Mesenteric fat pad (tissue), 1 donor: Measurements from ENCODE around the gene TMEM132D. TPM values are rescaled to one million over a fixed set of nuclear protein-coding genes. Genes with fewer than 3 reads are reported as not detected.

ENCODE experiments used
- DNase-seq: peaks from one replicate; pipeline ENCODE4 v3.0.0-alpha.2; 2020; ENCODE audit warnings: low spot score
- total RNA-seq: library from RNA; stranded (reverse); fragmentation: NEBNext Ultra II Directional; extraction: Animal tissue kit (Norgen Biotek cat#: 25700); gene quantifications from one replicate; pipeline ENCODE4 v1.2.1, GENCODE V29; 2021
- donor health status: DM: yes; HTN: yes; CAD: no.

The TMEM132D gene
- total RNA-seq, 1 donor from 2014 or later: not detected

DNA sequence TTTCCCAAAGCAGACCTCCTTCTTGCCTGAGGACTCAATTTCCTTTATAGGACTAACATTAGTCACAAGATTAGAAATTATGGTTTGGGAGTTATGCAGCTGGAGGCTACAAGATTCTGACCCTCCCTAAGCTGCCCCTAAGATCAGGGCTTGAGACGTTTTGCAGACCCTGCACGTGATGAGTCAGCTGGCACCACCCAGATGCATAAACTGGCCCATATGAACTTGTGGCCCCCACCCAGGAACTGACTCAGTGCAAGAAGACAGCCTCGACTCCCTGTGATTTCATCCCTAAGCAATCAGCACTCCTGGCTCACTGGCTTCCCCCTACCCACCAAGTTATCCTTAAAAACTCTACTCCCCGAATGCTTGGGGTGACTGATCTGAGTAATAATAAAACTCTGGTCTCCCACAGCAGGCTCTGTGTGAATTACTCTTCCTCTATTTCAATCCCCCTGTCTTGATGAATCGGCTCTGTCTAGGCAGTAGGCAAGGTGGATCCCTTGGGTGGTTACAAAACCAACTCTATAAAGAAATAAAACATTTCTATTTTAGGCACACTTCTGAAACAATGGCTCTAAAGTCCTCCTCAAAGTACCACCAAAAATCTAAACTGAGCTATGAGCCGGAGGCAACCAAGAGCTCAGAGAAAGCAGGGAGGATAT is 233.4 kb downstream of the TMEM132D start:
- no peak for DNase-seq

DNA sequence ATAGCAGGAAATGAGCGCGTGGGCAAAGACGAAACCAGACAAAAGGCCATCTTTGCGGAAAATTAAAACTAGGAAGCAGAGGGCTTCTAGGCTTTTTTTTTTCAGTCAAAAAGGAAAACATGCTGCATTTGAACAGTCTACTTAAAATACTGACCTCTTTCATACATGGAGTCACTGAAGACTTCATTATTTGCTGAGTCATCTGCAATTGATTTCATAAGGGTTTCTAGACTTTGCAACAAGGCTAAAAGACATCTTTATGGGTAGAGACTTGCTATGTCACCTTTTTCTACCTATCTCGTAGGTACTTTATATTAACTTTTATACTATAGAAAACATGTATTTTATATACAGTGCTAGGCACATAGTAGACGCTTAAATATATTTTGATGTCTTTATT is 238.4 kb downstream of the TMEM132D start:
- DNase-seq: no peak

DNA sequence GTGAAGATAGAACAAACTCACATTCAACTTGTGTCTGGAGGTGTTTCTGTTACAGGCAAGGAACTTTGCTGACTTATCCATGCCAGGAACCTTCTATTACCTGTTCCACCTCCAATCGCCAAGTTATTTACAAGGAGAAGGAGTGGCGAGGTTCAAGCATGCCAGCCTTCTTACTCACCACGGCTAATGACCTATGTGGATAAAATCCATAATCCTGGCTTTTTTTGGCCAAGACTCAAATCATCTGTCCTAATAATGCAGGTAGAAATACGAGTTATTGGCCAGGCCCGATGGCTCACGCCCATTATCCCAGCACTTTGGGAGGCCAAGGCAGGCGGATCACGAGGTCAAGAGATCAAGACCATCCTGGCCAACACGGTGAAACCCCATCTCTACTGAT is 241.6 kb downstream of the TMEM132D start:
- no peak for DNase-seq

DNA sequence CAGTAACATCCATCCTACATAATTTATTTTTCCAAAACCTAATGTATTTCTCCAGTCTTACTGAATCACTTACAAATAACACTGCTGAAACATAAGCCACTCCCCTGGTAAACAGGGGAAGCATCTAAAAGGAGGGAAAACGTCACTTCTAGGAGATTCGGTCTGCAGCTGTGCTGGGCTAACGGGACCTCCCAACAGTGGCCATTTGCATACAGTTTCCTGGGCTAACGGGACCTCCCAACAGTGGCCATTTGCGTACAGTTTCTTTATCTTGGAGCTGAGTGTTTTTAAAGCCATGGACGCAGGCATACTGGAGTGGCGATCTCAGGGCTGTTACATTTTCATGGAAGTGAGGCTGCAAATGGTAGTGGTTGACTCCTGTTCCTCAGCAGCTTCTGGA is 242.9 kb downstream of the TMEM132D start:
- no peak for DNase-seq

DNA sequence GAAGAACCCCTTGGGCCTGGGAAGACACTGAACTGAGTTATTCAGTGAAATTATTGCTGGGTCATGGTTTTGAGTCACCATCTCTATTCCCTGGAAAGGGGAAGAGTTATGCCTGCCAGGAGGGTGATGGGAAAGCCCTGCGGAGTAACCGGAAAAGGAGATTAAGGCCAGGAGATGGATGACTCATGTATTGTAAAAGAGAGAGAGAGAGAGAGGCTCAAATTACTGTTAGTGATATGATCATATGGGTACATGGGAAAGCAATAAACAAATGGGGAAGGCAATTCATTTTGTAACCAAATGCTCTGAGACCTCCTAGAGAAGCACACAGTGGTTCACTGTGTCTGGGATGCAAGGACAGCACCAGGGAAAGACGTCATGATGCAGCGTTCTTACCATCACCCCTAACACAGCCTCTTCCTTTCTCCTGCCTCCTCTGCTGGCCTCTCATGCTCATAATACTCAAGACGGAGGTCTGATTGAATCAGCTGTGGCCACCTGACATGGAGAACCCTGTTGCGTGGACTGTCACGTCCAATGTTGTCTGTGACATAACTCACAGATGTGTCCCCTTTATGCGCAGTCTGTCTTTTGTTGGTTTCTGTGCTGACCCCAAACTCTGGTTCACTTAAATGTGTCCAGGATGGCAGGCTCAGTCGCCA is 243.7 kb downstream of the TMEM132D start:
- DNase-seq: no peak

DNA sequence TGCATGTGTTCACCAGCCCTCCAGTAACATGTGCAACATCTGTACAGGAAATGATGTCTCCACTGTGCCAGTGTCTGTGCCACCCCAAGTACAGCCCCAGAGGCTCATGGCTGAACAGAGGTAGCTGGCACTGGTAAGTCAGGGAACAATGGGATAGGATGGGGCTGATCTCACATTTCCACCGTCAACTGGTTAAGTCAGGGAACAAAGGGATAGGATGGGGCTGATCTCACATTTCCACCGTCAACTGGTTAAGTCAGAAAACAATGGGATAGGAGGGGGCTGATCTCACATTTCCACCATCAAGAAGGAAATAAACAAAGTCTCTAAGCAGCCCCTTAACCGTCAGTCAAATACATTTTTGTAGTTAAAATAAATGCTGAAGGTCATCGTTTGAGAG is 246.6 kb downstream of the TMEM132D start:
- no peak for DNase-seq

DNA sequence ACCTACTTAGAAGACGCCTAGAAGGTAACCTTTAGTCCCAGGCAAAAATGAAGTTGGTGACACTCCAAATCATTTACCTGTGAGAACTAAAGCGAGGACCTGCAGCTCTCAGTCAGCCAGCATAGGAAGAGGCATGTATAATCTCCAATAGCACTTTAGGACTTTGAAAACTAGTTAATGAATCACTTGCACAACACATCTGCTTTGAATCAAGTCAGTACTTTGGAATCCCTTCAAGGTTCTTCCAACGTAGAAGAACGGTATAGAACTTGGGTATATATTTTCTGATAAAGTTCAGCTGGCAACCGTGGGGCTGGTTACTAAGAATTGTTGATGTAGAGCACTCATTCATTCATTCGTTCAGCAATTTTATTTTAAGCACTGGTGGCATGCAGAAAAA is 251.9 kb downstream of the TMEM132D start:
- DNase-seq: no peak

DNA sequence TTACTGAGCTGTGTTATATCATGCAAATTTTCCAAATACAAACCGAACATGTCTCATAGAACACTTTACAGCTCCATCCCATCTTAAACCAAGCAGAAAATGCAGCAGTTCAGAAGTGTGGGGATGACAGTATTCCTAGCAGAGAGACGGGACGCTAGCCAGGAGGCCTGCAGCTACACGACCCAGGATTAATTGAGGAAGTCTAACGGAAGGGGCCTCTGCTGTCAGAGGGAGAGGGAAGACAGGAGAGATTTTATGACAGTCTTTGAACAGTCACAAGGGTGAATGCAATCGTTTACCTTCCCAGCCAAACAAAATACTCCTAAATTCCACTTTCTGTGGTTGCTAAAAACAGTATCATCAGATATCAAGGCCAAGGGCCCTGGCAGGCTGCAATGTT is 261.9 kb downstream of the TMEM132D start:
- DNase-seq: no peak

DNA sequence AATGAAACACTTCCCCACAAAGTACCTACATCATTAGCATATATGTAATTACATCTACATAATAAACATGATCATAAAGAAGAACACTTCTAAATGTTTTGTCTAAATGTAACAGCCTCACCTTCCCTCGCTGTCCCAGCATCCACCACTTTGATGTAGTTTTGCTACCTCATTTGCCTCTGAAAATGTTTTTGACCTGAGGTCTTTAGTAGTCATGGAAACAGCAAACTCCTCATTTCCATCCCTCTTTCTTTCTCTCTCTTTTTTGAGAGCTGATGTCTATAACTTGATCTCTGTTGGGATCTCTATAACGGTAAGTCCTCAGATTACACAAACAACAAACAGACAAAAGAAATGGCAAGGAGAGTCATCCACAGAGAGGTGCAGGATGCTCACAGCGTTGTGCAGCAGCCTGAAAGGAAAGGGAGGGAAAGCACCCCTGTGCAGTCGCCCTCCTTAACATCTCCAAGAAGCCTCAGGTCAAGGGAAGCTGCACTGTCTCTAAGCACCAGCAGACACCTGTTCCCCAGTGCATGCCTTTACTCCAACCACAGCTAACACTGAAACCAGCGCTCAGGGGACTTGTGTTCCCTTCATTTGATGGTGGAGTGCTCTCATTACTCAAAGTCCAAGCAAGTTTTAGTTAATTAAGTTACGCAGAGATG is 268.7 kb downstream of the TMEM132D start:
- DNase-seq: no peak

DNA sequence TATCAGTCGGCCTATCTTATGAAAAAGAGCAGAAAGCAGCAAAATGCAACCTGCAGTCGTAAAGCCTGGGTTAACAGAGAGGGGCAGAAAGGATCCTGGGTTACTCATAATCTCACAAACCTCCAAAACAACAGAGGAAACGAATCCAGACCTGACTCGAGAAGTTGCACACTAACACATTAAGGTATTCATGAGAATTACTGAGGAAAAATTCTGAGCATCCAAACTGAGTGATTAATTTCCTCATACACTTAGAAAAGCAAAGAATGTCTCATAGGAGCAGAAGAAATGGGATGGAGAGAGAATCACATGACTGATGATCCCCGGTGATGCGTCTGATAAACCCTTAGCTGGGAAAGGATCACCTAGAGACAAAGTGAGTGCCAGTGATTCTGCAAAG is 272.5 kb downstream of the TMEM132D start:
- DNase-seq: no peak

DNA sequence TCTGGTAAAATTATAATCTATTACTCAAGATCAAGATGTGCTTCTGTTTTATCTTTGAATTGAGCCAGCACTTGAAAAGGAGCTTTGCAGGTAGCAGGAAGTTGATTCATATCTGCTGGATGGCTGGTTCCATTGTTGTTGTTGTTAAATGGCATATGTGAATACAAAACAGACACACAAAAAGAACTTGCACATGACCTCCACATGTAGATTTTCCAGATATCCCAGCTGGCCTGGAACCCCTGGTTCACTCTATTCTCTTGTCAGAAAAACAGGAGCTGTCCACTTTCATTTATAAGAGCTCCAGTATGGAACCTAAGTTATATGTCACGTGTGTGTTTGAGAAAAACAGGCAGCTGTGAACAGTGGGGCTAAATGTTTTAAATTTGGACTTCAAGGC is 273.9 kb downstream of the TMEM132D start:
- no peak for DNase-seq

DNA sequence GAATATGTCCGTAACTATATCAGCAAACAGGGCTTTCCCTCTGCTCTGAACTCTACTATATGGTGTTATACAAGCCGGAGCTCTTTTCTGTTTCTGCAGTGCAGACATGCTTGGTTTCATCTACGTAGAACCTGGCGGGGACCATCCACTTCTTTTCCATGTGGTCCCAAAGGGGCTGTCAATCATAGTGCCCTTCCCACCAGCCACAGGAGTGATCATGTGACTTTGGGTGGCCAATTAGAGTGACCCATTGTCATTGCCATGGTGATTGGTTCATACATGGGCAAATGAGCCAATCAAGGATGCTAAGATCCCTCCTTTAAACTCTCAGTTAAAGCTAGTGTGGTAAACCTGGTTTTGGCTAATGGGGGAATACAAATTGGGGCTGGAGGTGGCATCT is 281.3 kb downstream of the TMEM132D start:
- DNase-seq: no peak

DNA sequence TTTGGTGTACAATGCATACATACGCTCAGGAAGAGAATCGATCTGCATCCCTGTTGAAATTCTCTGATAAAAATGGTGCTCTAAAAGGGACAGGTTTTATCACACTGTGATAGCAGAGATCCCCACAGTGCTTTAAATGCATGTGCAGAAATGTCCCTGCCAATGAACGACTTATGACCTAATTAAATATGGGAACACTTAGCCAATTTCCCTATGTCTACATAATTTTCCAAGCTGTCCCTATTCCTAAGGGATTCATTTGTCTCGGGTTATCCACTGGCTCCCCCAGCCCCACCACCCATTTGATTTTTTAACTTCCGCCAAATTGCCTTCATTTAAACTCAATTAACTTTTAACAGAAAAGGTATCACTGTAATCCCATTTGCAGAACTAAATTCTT is 284.6 kb downstream of the TMEM132D start:
- no peak for DNase-seq

DNA sequence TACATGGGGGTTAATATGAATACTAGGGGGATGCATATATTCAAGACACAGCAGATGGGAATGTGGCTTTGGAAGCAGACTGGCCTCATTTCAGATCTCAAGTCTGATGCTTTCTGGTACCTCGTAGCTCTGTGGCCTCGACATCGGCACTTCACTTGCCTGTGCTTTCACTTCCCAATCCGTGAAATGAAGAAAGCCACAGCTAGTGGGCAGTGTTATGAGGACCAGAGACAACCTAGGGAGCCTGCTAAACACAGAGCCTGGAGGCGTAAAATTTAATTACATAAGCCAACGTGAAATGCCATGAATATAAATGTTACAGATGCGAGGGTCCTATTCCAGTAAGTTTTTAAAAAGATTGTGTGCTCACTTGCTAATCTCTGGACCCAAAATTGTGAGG is 286.0 kb downstream of the TMEM132D start:
- no peak for DNase-seq

DNA sequence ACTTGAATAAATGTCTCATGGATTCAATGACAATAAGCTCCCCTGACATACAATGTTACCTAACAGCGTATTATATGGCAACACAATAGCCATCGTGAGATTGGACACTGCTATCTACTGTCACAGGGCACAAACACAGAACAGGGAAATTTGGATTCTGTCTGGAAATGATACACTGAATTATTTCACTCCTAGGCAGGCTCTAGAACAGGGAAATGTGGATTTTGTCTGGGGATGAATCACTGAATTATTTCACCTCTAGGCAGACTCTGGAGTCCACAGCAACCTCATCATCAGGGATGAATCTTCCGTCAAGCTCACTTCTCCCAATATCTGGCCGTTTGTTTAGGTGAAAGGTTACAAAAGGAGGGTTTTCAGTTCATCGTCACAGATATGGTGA is 288.8 kb downstream of the TMEM132D start:
- DNase-seq: no peak

DNA sequence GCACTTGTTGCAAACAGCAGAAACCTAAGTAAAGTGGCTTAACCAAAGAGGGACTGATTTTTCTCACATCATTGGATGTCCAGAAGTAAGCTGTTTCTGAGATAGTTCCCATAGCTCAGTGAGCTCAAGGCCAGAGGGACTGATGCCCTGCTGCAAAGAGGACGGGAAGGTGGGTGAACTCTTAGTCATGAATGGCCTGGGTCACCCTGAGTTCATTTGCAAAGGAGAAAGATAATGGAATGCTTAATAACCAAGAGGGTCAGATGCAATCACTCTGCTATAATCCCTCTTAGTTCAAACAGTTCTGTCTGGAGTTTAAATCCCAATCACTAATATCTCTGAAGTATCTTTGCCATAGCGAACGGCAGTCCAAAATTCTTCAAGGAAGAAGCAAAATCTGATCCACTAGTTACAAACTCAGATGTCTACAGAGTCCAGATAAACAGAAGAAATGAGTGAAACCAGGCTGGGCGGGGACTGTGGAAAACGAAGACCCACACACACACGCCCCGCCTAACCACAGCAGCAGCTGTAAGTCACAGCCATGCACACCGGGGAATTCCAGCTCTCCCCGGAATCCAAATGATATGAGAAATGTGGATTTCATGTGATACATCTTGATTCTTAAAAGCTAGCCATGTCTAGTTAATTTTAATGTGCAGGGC is 289.5 kb downstream of the TMEM132D start:
- DNase-seq: no peak

DNA sequence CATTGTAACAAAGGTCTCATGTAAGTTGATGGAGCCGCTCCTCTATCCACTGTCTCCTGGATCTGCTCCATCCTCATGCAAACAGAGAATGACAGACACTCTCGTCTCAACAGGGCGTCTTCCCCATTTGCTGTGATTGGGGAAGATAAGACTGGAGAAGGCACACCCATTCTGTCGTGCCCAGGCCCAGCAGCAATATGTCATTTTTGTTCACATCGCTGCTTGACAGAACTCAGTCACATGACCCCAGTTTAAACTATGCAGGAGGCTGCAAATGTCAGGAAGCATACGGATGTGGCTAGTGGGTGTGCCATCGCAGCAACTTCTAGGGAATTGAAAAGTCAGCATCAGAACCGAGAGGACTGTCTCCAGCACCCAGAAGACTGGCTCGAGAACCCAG is 290.5 kb downstream of the TMEM132D start:
- no peak for DNase-seq

DNA sequence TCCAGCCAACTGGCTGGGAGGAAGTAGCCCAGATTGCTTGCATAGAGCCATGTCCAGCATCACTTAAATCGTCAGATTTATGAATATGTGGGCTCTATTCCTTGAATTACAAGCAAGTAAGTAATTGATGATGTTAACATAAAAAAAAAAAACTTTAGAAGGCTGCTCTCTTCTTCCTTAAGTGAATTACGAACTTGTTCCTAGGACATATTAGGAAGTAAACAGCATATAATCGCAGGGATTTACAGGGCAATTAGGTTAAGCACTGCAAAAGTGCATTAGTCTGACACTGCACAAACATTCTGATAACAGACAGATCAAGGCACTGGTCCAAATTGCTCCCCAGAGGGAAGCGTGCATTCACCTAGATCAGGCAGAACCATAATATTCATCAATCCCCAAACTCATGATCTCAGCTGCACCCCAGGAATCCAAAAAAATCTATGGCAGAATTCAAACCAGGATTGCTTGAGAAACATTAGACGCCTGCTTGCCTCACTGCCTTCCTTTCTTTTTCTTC is 293.2 kb downstream of the TMEM132D start:
- no peak for DNase-seq

DNA sequence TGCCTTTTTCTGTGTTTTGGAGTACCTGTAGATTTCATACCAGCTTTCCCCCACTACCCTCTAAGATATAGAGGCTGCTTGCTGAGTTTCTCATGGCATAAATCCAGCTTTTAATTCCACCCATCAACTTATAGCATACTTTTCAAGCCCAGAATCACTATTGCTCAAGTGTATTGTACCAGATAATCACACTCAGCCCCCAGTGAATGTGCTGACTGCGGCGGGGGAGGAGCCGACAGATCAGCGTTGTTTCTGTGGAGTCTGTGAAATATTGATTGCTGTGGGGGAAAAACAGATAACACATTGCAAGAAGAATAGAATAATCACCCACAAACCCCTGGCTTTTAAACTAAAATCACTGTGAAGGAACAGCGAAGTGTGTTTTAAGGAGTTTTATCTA is 296.1 kb downstream of the TMEM132D start:
- DNase-seq: no peak

DNA sequence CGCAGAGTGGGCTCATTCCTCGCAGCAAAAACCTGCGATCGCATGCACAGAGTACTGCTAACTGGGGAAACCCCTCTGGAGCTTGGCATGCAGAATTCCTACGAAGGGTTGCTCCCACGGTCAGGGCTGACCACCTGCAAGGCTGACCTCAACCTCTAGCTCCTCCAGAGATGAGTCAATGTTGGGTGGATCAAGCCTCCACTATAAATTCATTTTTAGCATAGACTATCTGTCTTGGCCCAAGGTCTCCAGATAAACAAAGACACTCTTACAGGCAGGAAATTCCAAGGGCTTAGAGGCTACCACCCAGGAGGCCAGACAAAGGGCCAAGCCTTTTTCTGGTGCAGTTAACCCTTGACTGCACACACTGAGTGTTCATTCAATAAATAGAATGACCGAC is 296.5 kb downstream of the TMEM132D start:
- DNase-seq: no peak

DNA sequence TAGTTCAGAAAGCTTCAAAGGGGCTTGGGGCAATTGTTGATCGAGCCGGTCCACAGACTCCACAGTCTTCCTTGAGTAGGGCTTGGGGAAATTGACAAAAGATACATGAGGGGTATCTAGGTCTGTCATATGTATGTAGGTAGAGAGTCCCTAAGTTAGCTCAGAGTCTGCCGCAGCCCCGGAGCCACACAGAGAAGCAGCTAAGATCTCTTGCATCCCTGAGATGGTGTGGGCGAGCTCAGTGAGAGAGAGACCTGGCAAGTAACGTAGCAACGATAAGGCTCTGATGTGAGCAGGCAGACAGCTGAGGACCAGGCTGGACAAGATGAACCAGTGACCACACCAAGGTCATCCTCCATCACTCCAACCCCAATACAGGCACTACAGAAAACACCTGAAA is 297.6 kb downstream of the TMEM132D start:
- DNase-seq: no peak

DNA sequence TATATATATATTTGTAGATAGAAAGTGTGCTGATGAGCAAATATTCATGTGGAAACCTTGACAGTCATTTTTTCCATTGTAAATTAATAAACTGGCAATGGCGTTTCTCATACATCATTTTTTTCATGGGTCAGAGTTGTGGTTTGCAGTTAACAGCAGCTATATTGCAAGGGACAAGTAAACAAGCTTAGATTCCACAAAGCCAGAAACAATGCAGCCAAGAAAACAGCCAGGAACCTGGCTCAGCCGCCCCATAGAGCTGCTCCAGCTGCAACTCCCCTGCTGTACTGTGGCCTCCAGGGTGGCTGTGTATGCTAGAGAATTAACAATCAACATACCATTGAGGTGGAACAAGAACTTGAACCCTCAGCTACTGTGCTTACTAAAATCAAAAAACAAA is 298.2 kb downstream of the TMEM132D start:
- DNase-seq: no peak
